HG03025 (cell line): ENCODE results near the gene TOLLIP.

ENCODE experiments used
- ATAC-seq: cut with Tn5 transposase; IDR thresholded peaks from one replicate; pipeline ENCODE4 v1.9.1; 2021; ENCODE audit warnings: mild to moderate bottlenecking, moderate library complexity; ENCODE audit not compliant: unreplicated experiment, low FRiP score

Gene TOLLIP

GRCh38 chr11:1224491-1225385, 84.7 kb downstream of the TOLLIP start:
- no peak for ATAC-seq
